GM12878 (cell line): ENCODE results near the gene CLEC1A. TPM values are rescaled to one million over a fixed set of nuclear protein-coding genes. Genes with fewer than 3 reads are reported as not detected.

Experiments
- ATAC-seq: fragments of 200-7000 bp; cut with Tn5 transposase; 3 replicates; pipeline ENCODE4 v1.9.1; 2020; ENCODE audit warnings: mild to moderate bottlenecking, moderate library complexity
- BruUV-seq: library from RNA; stranded (reverse); fragments of 400-500 nt; replicated peaks from 2 replicates; lab custom pipeline; 2021; lab: Mats Ljungman, UMichigan
- CTCF ChIA-PET: fragments of 300-600 bp; sonication (Branson Sonifier 250); formaldehyde crosslinking; extraction: SDS; loops from one replicate; lab custom pipeline; 2021; ENCODE audit warnings: inconsistent platforms; lab: Yijun Ruan, JAX
- POLR2A ChIA-PET: fragments of 350-600 bp; formaldehyde crosslinking; extraction: SDS; loops from one replicate; lab custom pipeline; 2021; ENCODE audit warnings: inconsistent platforms; lab: Charles Lee
- RAD21 ChIA-PET: fragments of 300-600 bp; sonication (Branson Sonifier 250); formaldehyde crosslinking; loops from one replicate; lab custom pipeline; 2023; ENCODE audit warnings: antibody characterized with exemption; ENCODE audit not compliant: unreplicated experiment; lab: Charles Lee
- SMC1A ChIA-PET: fragments of 300-600 bp; sonication (Branson Sonifier 250); formaldehyde crosslinking; loops from one replicate; lab custom pipeline; 2023; ENCODE audit not compliant: unreplicated experiment, uncharacterized antibody; lab: Charles Lee
- DNase-seq: peaks from one replicate; pipeline ENCODE4 v3.0.0-alpha.2; 2011; ENCODE audit warnings: low read depth, low spot score
- FAIRE-seq: peaks from 3 replicates; lab custom pipeline; 2011; peaks lifted over from hg19 to GRCh38; lab: Jason Lieb, UNC
- H2AFZ ChIP-seq: 2 replicates; pipeline ENCODE4 v1.6.0; 2011; ENCODE audit warnings: low read depth, low read length, control low read depth; ENCODE audit not compliant: control insufficient read depth
- H3K27ac ChIP-seq: 2 replicates; pipeline ENCODE4 v1.5.1; 2011; ENCODE audit warnings: control low read depth; ENCODE audit not compliant: control insufficient read depth, insufficient read depth
- H3K27me3 ChIP-seq, 2 experiments: replicated peaks in 1 of 2; 2 replicates each; pipeline versions ENCODE4 v1.6.0 to v1.6.1; 2011; ENCODE audit warnings: low read length in 1 of 2; ENCODE audit not compliant: control insufficient read depth in 2 of 2, insufficient read depth in 2 of 2
- H3K36me3 ChIP-seq, 2 experiments: 2 replicates each; pipeline ENCODE4 v1.5.1; 2011; ENCODE audit warnings: low read length in 1 of 2; ENCODE audit not compliant: control insufficient read depth in 2 of 2, insufficient read depth in 2 of 2
- H3K4me1 ChIP-seq: 2 replicates; pipeline ENCODE4 v1.6.1; 2011; ENCODE audit warnings: mild to moderate bottlenecking, low read length, moderate library complexity, mixed read lengths; ENCODE audit not compliant: control insufficient read depth, insufficient read depth
- H3K4me2 ChIP-seq: 2 replicates; pipeline ENCODE4 v1.6.0; 2011; ENCODE audit warnings: control low read depth; ENCODE audit not compliant: control insufficient read depth, insufficient read depth
- H3K4me3 ChIP-seq: fragments of 200-600 bp; sonication (generic); 2 replicates; pipeline ENCODE4 v1.5.1; 2016
- H3K79me2 ChIP-seq: 2 replicates; pipeline ENCODE4 v1.6.0; 2011; ENCODE audit warnings: low read length; ENCODE audit not compliant: control insufficient read depth, insufficient read depth
- H3K9ac ChIP-seq: 2 replicates; pipeline ENCODE4 v1.8.0; 2011; ENCODE audit warnings: low read length, control low read depth, mixed read lengths; ENCODE audit not compliant: control insufficient read depth, insufficient read depth
- H3K9me3 ChIP-seq: replicated peaks from 3 replicates; pipeline ENCODE4 v1.5.1; 2011; ENCODE audit warnings: mild to moderate bottlenecking, low read length; ENCODE audit not compliant: control insufficient read depth, insufficient read depth
- H4K20me1 ChIP-seq: 2 replicates; pipeline ENCODE4 v1.6.0; 2011; ENCODE audit not compliant: control insufficient read depth, insufficient read depth
- ATF2 ChIP-seq: IDR thresholded peaks from 2 replicates; pipeline ENCODE4 v1.6.1; 2012; ENCODE audit warnings: low read length, inconsistent platforms
- HDAC6 ChIP-seq: fragments of 200-600 bp; sonication (generic); IDR thresholded peaks from one replicate; pipeline ENCODE4 v1.8.0; 2017; ENCODE audit warnings: antibody characterized with exemption; ENCODE audit not compliant: unreplicated experiment
- IKZF1 ChIP-seq: fragments of 450-650 bp; conservative IDR thresholded peaks from 2 replicates; pipeline ENCODE4 v1.6.1; 2017; ENCODE audit warnings: antibody characterized with exemption, mild to moderate bottlenecking
- MYC ChIP-seq: IDR thresholded peaks from 2 replicates; pipeline ENCODE4 v1.6.1; 2011; ENCODE audit warnings: mild to moderate bottlenecking, low read length, moderate library complexity, inconsistent platforms; ENCODE audit not compliant: insufficient read depth, insufficient replicate concordance, insufficient read length, severe bottlenecking
- NR2C2 ChIP-seq: IDR thresholded peaks from 2 replicates; pipeline ENCODE4 v1.6.1; 2011; ENCODE audit warnings: borderline replicate concordance, low read depth; ENCODE audit not compliant: control insufficient read depth, insufficient read length
- RELA ChIP-seq: fragments of 450-650 bp; IDR thresholded peaks from 2 replicates; pipeline ENCODE4 v1.8.0; 2014; ENCODE audit warnings: borderline replicate concordance; ENCODE audit not compliant: partially characterized antibody
- SPI1 ChIP-seq: IDR thresholded peaks from 2 replicates; pipeline ENCODE4 v1.6.1; 2011; ENCODE audit warnings: low read depth, mild to moderate bottlenecking, low read length, moderate library complexity, borderline replicate concordance; ENCODE audit not compliant: insufficient read depth
- ZNF384 ChIP-seq: IDR thresholded peaks from 2 replicates; pipeline ENCODE4 v1.6.1; 2012; ENCODE audit warnings: low read depth, mild to moderate bottlenecking, low read length, improper control_type of control experiment, borderline replicate concordance
- WGBS: methylation state at CpG from one replicate; pipeline ENCODE4 v1.1.6; 2016; ENCODE audit warnings: low lambda C conversion rate; ENCODE audit not compliant: insufficient replicate concordance, insufficient coverage; ENCODE audit errors: missing lambda C conversion rate; 5-methylcytosine and 5-hydroxymethylcytosine counted together
- in situ Hi-C: fragments of 300-500 bp; cut with MboI; formaldehyde crosslinking; loops from 9 replicates; pipeline ENCODE4 v1.14.3; 2018; ENCODE audit warnings: mixed read lengths
- intact Hi-C: fragments of 100-400 bp; cut with micrococcal nuclease; formaldehyde crosslinking; loops from one replicate; pipeline ENCODE4 v1.14.2; 2022; ENCODE audit not compliant: unreplicated experiment
- polyA plus RNA-seq, 11 experiments: library from polyadenylated mRNA; depleted of rRNA in 4 of 11; unstranded in 6 of 11; stranded (reverse) in 5 of 11; fragments of >200 nt; fragmentation: Nextera tagmentation in 4 of 11; fragmentation: Illumina TruSeq in 1 of 11; extraction: Ambion mirVana in 4 of 11; extraction: Trizol in 1 of 11; gene quantifications; 1 replicate in 1 of 11; 2 replicates in 10 of 11; pipeline versions ENCODE4 v1.2.1 to v1.2.3, GENCODE V29; 2011 to 2016; ENCODE audit warnings: inconsistent platforms in 2 of 11, missing spikeins in 2 of 11, low read depth in 1 of 11
- total RNA-seq, 4 experiments: library from RNA; depleted of rRNA in 3 of 4; stranded (reverse); fragments of >200 nt in 3 of 4; fragmentation: Illumina TruSeq in 1 of 4; extraction: Trizol in 1 of 4; gene quantifications; 2 replicates each; pipeline versions ENCODE4 v1.2.1 to v1.2.3, GENCODE V29; 2013 to 2021

Gene CLEC1A
- total and polyA plus RNA-seq, 10 of the 15 experiments (the other 5 are each of a cell fraction or from before 2014, with no cell fraction given): not detected

- H3K4me2 ChIP-seq: 0 out of 2 replicates have a peak overlapping the region, but pooled peaks have one; percentile 26
Observed at GRCh38 chr12:10070380-10070779, 28.4 kb downstream of the CLEC1A start.

DNA sequence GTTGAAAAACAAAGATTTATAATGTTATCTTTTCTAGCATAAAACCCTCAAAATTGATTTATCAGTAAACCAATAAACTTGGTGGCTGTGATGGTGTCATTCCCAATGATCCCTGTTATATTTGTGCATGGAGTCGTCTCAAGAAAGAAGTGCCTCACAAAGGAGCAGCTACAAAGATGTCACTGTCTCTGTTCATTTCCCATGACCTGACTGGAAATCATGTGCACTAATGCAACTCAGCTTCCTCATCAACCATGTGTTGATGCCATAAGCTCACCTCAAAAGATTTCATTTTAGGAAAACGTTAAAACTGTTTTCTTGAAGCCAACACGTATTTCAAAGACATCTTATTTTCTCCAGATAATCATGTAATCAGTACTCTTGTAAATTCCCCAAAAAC is 28.8 kb downstream of the CLEC1A start:
- ChIA-PET POLR2A (no interaction called here), CTCF (no interaction called here), RAD21 (no interaction called here), SMC1A (no interaction called here)
- TF ChIP-seq RELA (no peak), HDAC6 (no peak), NR2C2 (no peak), MYC (no peak)
- Histone ChIP-seq H3K9ac (no peak overlapping the region), H3K79me2 (no peaks in the 10 kb centered on the region), H3K4me3 (no peak overlapping the region), H2AFZ (no peak overlapping the region), H3K4me1 (peaks cover 9% of the 10 kb centered on the region), H3K27me3 (peaks cover 0 to 1% of the 10 kb centered on the region in 2 experiments; a peak in 2 of 4 replicates), H3K27ac (no peak overlapping the region), H3K9me3 (no peaks in the 10 kb centered on the region), H3K36me3 (no peaks in the 10 kb centered on the region), H3K4me2 (no peak overlapping the region), H4K20me1 (no peaks in the 10 kb centered on the region)
- WGBS: 1% methylated on average over 3 of the region's 3 CpGs
- no peak for DNase-seq
- no peak for FAIRE-seq
- no TSS peak for BruUV-seq
- no peak for ATAC-seq
- intact Hi-C loops: no loop called here
- in situ Hi-C loops: no loop called here

More at GRCh38 chr12:10070380-10070779, 28.4 kb downstream of the CLEC1A start:
- Histone ChIP-seq H3K9ac (no peak overlapping the region), H3K27me3 (peaks cover 0 to 1% of the 10 kb centered on the region in 2 experiments; a peak in 2 of 4 replicates), H3K9me3 (no peaks in the 10 kb centered on the region), H3K27ac (no peak overlapping the region), H4K20me1 (no peaks in the 10 kb centered on the region), H3K36me3 (no peaks in the 10 kb centered on the region), H2AFZ (no peak overlapping the region), H3K79me2 (no peaks in the 10 kb centered on the region), H3K4me3 (no peak overlapping the region), H3K4me1 (peaks cover 5% of the 10 kb centered on the region)
- 29% methylated on average over 4 of the region's 4 CpGs for WGBS
- ChIA-PET RAD21 (no interaction called here), CTCF (no interaction called here), POLR2A (no interaction called here), SMC1A (no interaction called here)
- ATAC-seq (no peak), FAIRE-seq (no peak), DNase-seq (no peak)
- BruUV-seq: no TSS peak
- intact Hi-C loops: no loop called here
- in situ Hi-C loops: no loop called here
- TF ChIP-seq IKZF1 (0 out of 2 replicates have a peak, but pooled peaks have one; percentile 10), ZNF384 (no peak), ATF2 (no peak), SPI1 (peak; percentile 71)
